Thyroid gland (tissue), 4 donors: ENCODE measurements around the gene UCKL1. TPM values are rescaled to one million over a fixed set of nuclear protein-coding genes. Genes with fewer than 3 reads are reported as not detected.

ENCODE experiments used
- DNase-seq, 2 donors: peaks; one replicate each; pipeline ENCODE4 v3.0.0-alpha.2; 2019
- H3K27ac ChIP-seq, 3 donors: fragments of 200-600 bp; sonication (generic); 1 replicate in 2 of 3; 2 replicates in 1 of 3; pipeline ENCODE4 v1.5.1; 2016 to 2019; ENCODE audit warnings: mild to moderate bottlenecking in 1 of 3, moderate library complexity in 1 of 3
- H3K27me3 ChIP-seq: fragments of 200-600 bp; sonication (generic); one replicate; pipeline ENCODE4 v1.5.1; 2019
- H3K36me3 ChIP-seq, 2 donors: fragments of 200-600 bp; sonication (generic); one replicate each; pipeline ENCODE4 v1.5.1; 2016 to 2019
- H3K4me1 ChIP-seq, 2 donors: fragments of 200-600 bp; sonication (generic); one replicate each; pipeline ENCODE4 v1.5.1; 2017 to 2019
- H3K4me3 ChIP-seq, 3 donors: fragments of 200-600 bp; sonication (generic); replicated peaks in 1 of 3; 1 replicate in 2 of 3; 2 replicates in 1 of 3; pipeline ENCODE4 v1.5.1; 2016; ENCODE audit warnings: mild to moderate bottlenecking in 1 of 3
- H3K9me3 ChIP-seq: fragments of 200-600 bp; sonication (generic); one replicate; pipeline ENCODE4 v1.5.1; 2017
- CTCF ChIP-seq, 6 experiments: fragments of 200-600 bp in 3 of 6; fragments of 450-650 bp in 3 of 6; sonication (generic) in 3 of 6; IDR thresholded peaks; one replicate each; pipeline ENCODE4 v1.5.1; 2016 to 2019; ENCODE audit warnings: antibody characterized with exemption in 6 of 6, mild to moderate bottlenecking in 2 of 6, inconsistent platforms in 1 of 6, moderate library complexity in 1 of 6
- POLR2A ChIP-seq, 2 donors: fragments of 450-650 bp; IDR thresholded peaks; one replicate each; pipeline ENCODE4 v1.6.1; 2017; ENCODE audit warnings: antibody characterized with exemption in 2 of 2, mild to moderate bottlenecking in 2 of 2, moderate library complexity in 1 of 2
- WGBS, 2 donors: methylation state at CpG; one replicate each; pipeline ENCODE4 v1.1.5; 2017; 5-methylcytosine and 5-hydroxymethylcytosine counted together
- intact Hi-C: fragments of 100-400 bp; cut with DNase I; formaldehyde crosslinking; loops from one replicate; pipeline ENCODE4 v1.15.1; 2023
- microRNA counts, 2 donors: library from miRNA; unstranded; fragments of <30 nt; microRNA quantifications; one replicate each; lab custom pipeline; 2016 to 2017
- microRNA-seq: library from miRNA; unstranded; fragments of <30 nt; microRNA quantifications from one replicate; pipeline ENCODE4, GENCODE V29; 2016
- small RNA-seq: library from RNA; depleted of rRNA; stranded (forward); fragments of <200 nt; gene quantifications from one replicate; pipeline ENCODE3, GENCODE V24; 2016
- total RNA-seq, 4 donors: library from RNA; depleted of rRNA; stranded (reverse); fragments of >200 nt; gene quantifications; one replicate each; pipeline ENCODE4 v1.2.3, GENCODE V29; 2016

Gene UCKL1
- total RNA-seq, 4 donors from 2014 or later = 21.6 to 44.3 (median 29.3) TPM

- 67 to 72% methylated on average over 7 of the region's 7 CpGs for WGBS, 2 donors
- H3K27me3 ChIP-seq = no peaks in the 10 kb centered on the region
- H3K36me3 ChIP-seq = peaks cover 23 to 42% of the 10 kb centered on the region in 2 donors
- no peaks in the 10 kb centered on the region for H3K9me3 ChIP-seq
- intact Hi-C loops = no loop called here
- TF ChIP-seq CTCF (IDR thresholded peaks at IDR 0.05) (no peak), POLR2A (IDR thresholded peaks at IDR 0.05) (no peak)
- DNase-seq = no peak
- H3K4me3 ChIP-seq = no peak overlapping the region
- H3K4me1 ChIP-seq = peaks cover 6 to 15% of the 10 kb centered on the region in 2 donors
- peak overlapping the region in 1 of 3 donors; percentile 23 for H3K27ac ChIP-seq
These were observed 66.0 kb downstream of the UCKL1 start for GRCh38 chr20:63890201-63890576.

MicroRNAs encoded within 50 kb of the gene (microRNA counts, 767-probe panel; counts per million panel counts)
- microRNA hsa-miR-1914-5p (lab: Ali Mortazavi, UCI) (0 counts per million in 2 donors), microRNA hsa-miR-647 (lab: Ali Mortazavi, UCI) (0 counts per million in 2 donors), microRNA hsa-miR-941 (lab: Ali Mortazavi, UCI) (0 counts per million in 2 donors)

Small RNA genes lying within 50 kb of the gene (microRNA-seq; reads per million reads assigned to microRNA genes)
- gene MIR1914 = not detected
- gene MIR647 = not detected
- not detected for gene MIR941-1
- not detected for gene MIR941-2
- not detected for gene MIR941-3
- not detected for gene MIR941-4
- gene MIR941-5 = not detected

Small RNA genes lying within 50 kb of the gene (small RNA-seq; reads per million reads assigned to genes)
- gene MIR647 = not detected
- gene MIR941-2 = not detected
- gene MIR941-4 = not detected
- gene MIR941-5 = not detected
- not detected for gene RNU1-134P

Other genes with a start within 250 kb of the UCKL1 start
- 10 to 100 TPM; 43.6 to 52.1 (median 46.7) TPM for gene ARFRP1, start 248.4 kb downstream of the UCKL1 start, total RNA-seq
- gene ZGPAT, start 248.4 kb downstream of the UCKL1 start, total RNA-seq = 10 to 100 TPM; 27.7 to 36.3 (median 30.0) TPM
- gene LIME1, start 219.8 kb downstream of the UCKL1 start, total RNA-seq = 10 to 100 TPM in 2 of 4 donors, 1 to 10 TPM in 2; 8.7 to 25.0 (median 11.5) TPM
- gene SLC2A4RG, start 216.6 kb downstream of the UCKL1 start, total RNA-seq = 10 to 100 TPM; 26.0 to 55.9 (median 39.3) TPM
- gene ZBTB46, start 125.2 kb downstream of the UCKL1 start, total RNA-seq = 10 to 100 TPM; 15.9 to 39.9 (median 27.7) TPM
- gene ABHD16B, start 94.9 kb downstream of the UCKL1 start, total RNA-seq = not detected
- 10 to 100 TPM; 69.4 to 93.3 (median 89.6) TPM for gene TPD52L2, start 91.1 kb downstream of the UCKL1 start, total RNA-seq
- 10 to 100 TPM; 38.4 to 87.4 (median 75.1) TPM for gene DNAJC5, start 61.3 kb downstream of the UCKL1 start, total RNA-seq
- 10 to 100 TPM; 13.4 to 24.8 (median 19.0) TPM for gene ZNF512B, start 13.5 kb upstream of the UCKL1 start, total RNA-seq
- gene SAMD10, start 23.2 kb upstream of the UCKL1 start, total RNA-seq = 1 to 10 TPM; 1.1 to 6.4 (median 5.0) TPM
- 10 to 100 TPM; 62.8 to 76.2 (median 70.1) TPM for gene PRPF6, start 24.7 kb upstream of the UCKL1 start, total RNA-seq
- gene C20orf204, start 79.8 kb upstream of the UCKL1 start, total RNA-seq = 1 to 10 TPM in 1 of 4 donors, under 1 TPM in 3; 0.11 to 2.6 (median 0.59) TPM
- gene SOX18, start 93.2 kb upstream of the UCKL1 start, total RNA-seq = 10 to 100 TPM in 2 of 4 donors, 1 to 10 TPM in 2; 7.5 to 16.9 (median 10.6) TPM
- 10 to 100 TPM; 20.9 to 43.1 (median 24.4) TPM for gene TCEA2, start 106.8 kb upstream of the UCKL1 start, total RNA-seq
- 10 to 100 TPM; 10.5 to 17.2 (median 13.4) TPM for gene RGS19, start 123.1 kb upstream of the UCKL1 start, total RNA-seq
- gene OPRL1, start 123.7 kb upstream of the UCKL1 start, total RNA-seq = under 1 TPM; 0.54 to 0.94 (median 0.68) TPM
- gene LKAAEAR1, start 128.0 kb upstream of the UCKL1 start, total RNA-seq = 1 to 10 TPM in 2 of 4 donors, not detected in 2; 1.3 to 1.7 TPM
- not detected for gene NPBWR2, start 151.1 kb upstream of the UCKL1 start, total RNA-seq
- 1 to 10 TPM in 2 of 4 donors, under 1 TPM in 2; 0.42 to 1.8 (median 1.1) TPM for gene MYT1, start 208.0 kb upstream of the UCKL1 start, total RNA-seq